Activated CD8-positive, alpha-beta T cell treated with anti-CD3 and anti-CD28 coated beads for 36 hours (primary cell): ENCODE data around the gene KIF26B. TPM values are rescaled to one million over a fixed set of nuclear protein-coding genes. Genes with fewer than 3 reads are reported as not detected.

Source experiments
- ATAC-seq: fragments of 200-7000 bp; cut with Tn5 transposase; one replicate; pipeline ENCODE4 v1.10.0; 2021; ENCODE audit warnings: mild to moderate bottlenecking, moderate library complexity
- CTCF ChIA-PET: fragments of 350-600 bp; sonication (Branson Sonifier 250); formaldehyde crosslinking; loops from one replicate; lab custom pipeline; 2021; ENCODE audit warnings: antibody characterized with exemption; lab: Charles Lee
- POLR2A ChIA-PET: fragments of 350-600 bp; sonication (Branson Sonifier 250); formaldehyde crosslinking; loops from one replicate; lab custom pipeline; 2021; ENCODE audit warnings: antibody characterized with exemption; lab: Charles Lee
- DNase-seq: peaks from one replicate; pipeline ENCODE4 v3.0.0-alpha.2; 2020
- H3K27ac Mint-ChIP-seq: one replicate; pipeline ENCODE4 v1.8.0; 2021; ENCODE audit warnings: mild to moderate bottlenecking, mixed read lengths
- H3K27me3 Mint-ChIP-seq: one replicate; pipeline ENCODE4 v1.8.0; 2021; ENCODE audit warnings: mixed read lengths
- H3K36me3 Mint-ChIP-seq: one replicate; pipeline ENCODE4 v1.8.0; 2021; ENCODE audit warnings: low read depth, mixed read lengths
- H3K4me1 Mint-ChIP-seq: one replicate; pipeline ENCODE4 v1.8.0; 2021; ENCODE audit warnings: low read depth, mixed read lengths
- H3K4me3 Mint-ChIP-seq: one replicate; pipeline ENCODE4 v1.8.0; 2021; ENCODE audit warnings: mild to moderate bottlenecking, moderate library complexity, mixed read lengths
- H3K9me3 Mint-ChIP-seq: one replicate; pipeline ENCODE4 v1.8.0; 2021; ENCODE audit warnings: mixed read lengths
- intact Hi-C: fragments of 100-400 bp; cut with micrococcal nuclease; formaldehyde crosslinking; loops from one replicate; pipeline ENCODE4 v1.10.0; 2022
- total RNA-seq, 2 experiments: library from RNA; stranded (reverse); gene quantifications; one replicate each; pipeline ENCODE4 v1.2.3, GENCODE V29; 2021
- TF ChIP-seq, protein P1 (sequence below): fragments of 200-600 bp; IDR thresholded peaks from one replicate; pipeline ENCODE4 v1.8.0; 2022; ENCODE audit warnings: antibody characterized with exemption, mild to moderate bottlenecking

The KIF26B gene
- total RNA-seq, 2 experiments from 2014 or later: 0.16 TPM

DNA sequence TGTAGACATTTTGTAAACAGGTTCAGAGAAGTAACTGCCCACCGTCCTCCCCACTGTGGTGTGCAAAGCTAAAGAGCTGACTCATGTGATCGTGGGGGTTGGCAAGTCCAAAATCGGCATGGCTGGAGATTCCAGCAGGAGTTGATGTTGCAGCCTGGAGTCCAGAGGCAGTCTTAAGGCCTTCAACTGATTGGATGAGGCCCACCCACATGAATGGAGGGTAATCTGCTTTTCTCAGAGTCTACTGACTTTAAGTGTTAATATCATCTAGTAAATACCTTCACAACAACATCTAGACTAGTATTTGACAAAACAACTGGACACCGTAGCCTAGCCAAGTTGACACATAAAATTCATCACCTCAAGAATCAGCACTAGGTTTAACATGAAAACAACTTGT lies 281.6 kb downstream of the KIF26B start:
- no peaks in the 10 kb centered on the region for H3K9me3 Mint-ChIP-seq
- TF ChIP-seq, protein P1, sequence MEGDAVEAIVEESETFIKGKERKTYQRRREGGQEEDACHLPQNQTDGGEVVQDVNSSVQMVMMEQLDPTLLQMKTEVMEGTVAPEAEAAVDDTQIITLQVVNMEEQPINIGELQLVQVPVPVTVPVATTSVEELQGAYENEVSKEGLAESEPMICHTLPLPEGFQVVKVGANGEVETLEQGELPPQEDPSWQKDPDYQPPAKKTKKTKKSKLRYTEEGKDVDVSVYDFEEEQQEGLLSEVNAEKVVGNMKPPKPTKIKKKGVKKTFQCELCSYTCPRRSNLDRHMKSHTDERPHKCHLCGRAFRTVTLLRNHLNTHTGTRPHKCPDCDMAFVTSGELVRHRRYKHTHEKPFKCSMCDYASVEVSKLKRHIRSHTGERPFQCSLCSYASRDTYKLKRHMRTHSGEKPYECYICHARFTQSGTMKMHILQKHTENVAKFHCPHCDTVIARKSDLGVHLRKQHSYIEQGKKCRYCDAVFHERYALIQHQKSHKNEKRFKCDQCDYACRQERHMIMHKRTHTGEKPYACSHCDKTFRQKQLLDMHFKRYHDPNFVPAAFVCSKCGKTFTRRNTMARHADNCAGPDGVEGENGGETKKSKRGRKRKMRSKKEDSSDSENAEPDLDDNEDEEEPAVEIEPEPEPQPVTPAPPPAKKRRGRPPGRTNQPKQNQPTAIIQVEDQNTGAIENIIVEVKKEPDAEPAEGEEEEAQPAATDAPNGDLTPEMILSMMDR: no peak
- no peak overlapping the region for H3K27ac Mint-ChIP-seq
- H3K36me3 Mint-ChIP-seq: no peaks in the 10 kb centered on the region
- H3K27me3 Mint-ChIP-seq: peaks cover 19% of the 10 kb centered on the region
- DNase-seq: no peak
- intact Hi-C loops: no loop called here
- no peak overlapping the region for H3K4me3 Mint-ChIP-seq
- ChIA-PET POLR2A (no interaction called here), CTCF (interaction anchor here (1.3 kb wide), 1 partner anchor 52 kb away, joined by 3 read pairs; no protein-coding TSS in a partner anchor)
- peaks cover 1% of the 10 kb centered on the region for H3K4me1 Mint-ChIP-seq
- ATAC-seq: no peak

DNA sequence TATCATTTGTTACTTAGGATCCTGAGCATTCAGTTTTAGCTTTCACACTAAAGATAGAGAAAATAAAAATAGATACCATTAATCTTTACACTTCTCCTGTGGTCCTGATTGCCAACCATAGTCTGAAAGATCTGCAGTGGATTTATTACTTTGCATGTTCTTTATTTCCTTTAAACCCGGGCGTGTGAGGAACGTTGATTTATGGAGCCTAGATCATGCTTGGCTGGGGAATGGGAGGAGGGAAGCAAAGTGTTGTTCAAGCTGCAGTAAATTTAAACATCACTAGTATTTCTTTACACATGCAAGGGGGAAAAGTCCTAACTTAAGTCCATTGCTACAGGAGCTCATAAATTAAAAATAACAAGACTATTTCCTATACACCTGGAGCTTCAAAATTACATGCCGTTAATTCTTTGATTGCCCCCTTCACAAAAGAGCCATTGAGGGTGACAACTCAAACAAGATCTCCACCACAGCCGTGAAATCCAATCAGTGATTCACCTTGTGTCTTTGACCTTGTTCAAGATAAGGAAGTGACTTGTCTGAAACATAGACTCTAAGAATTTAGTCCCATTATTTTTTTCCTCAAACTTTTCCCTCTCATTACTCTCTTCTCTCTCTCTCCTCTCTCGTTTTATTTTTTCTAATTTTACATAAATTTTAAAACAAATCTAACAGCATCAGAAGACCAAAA lies 282.7 kb downstream of the KIF26B start:
- Mint-ChIP-seq H3K27ac (no peak overlapping the region), H3K4me1 (peaks cover 5% of the 10 kb centered on the region), H3K4me3 (no peak overlapping the region), H3K27me3 (peaks cover 21% of the 10 kb centered on the region), H3K9me3 (no peaks in the 10 kb centered on the region), H3K36me3 (no peaks in the 10 kb centered on the region)
- TF ChIP-seq, protein P1: no peak
- CTCF ChIA-PET: interaction anchor here (1.3 kb wide), 1 partner anchor 53 kb away, joined by 3 read pairs; no protein-coding TSS in a partner anchor
- POLR2A ChIA-PET: no interaction called here
- DNase-seq (no peak), ATAC-seq (no peak)
- intact Hi-C loops: no loop called here

DNA sequence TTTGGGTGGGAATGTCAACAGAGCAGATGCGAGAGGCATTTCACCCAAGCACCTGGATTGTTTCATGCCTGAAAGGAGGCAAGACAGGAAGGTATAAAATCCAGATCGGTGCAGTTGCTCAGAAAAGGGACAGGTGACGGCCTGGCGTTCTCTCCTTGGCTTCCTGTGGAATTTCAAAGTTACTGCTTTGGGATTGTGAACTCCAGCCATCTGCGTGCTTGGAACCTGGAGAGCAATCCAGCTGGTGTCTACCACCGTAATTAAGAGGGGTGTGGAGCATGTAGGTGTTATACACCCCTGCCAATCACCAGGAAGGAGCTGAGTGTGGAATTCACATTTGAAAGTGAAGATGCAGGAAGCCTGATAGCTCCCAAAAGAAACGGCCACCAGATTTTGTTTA lies 286.1 kb downstream of the KIF26B start:
- Mint-ChIP-seq H3K36me3 (no peaks in the 10 kb centered on the region), H3K9me3 (no peaks in the 10 kb centered on the region), H3K4me1 (peaks cover 5% of the 10 kb centered on the region), H3K27ac (no peak overlapping the region), H3K27me3 (peaks cover 21% of the 10 kb centered on the region), H3K4me3 (no peak overlapping the region)
- intact Hi-C loops: no loop called here
- POLR2A ChIA-PET: no interaction called here
- TF ChIP-seq, protein P1: no peak
- CTCF ChIA-PET: no interaction called here
- ATAC-seq (no peak), DNase-seq (no peak)

DNA sequence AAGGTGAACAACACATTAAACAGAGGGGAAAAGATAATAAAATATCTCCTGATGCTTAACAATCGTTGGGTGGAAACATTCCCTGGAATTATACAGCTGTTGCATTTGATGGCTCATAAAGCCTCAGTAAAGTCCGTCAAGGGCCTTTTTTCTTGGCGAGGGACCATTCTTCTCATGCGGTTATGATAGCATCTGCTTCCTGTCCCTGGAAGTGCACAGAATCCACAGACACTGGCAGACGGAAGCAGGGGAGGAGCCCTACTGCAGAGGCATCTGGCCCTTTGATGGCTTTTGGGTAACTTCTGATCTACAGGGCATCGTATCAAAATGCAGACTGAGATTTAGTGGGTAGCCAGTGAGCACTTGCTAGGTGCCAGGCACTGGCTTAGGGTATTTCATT lies 286.9 kb downstream of the KIF26B start:
- Mint-ChIP-seq H3K4me1 (peaks cover 5% of the 10 kb centered on the region), H3K27me3 (peaks cover 21% of the 10 kb centered on the region), H3K36me3 (no peaks in the 10 kb centered on the region), H3K9me3 (no peaks in the 10 kb centered on the region), H3K27ac (no peak overlapping the region), H3K4me3 (no peak overlapping the region)
- POLR2A ChIA-PET: no interaction called here
- DNase-seq (no peak), ATAC-seq (no peak)
- CTCF ChIA-PET: no interaction called here
- intact Hi-C loops: no loop called here
- TF ChIP-seq, protein P1: no peak

DNA sequence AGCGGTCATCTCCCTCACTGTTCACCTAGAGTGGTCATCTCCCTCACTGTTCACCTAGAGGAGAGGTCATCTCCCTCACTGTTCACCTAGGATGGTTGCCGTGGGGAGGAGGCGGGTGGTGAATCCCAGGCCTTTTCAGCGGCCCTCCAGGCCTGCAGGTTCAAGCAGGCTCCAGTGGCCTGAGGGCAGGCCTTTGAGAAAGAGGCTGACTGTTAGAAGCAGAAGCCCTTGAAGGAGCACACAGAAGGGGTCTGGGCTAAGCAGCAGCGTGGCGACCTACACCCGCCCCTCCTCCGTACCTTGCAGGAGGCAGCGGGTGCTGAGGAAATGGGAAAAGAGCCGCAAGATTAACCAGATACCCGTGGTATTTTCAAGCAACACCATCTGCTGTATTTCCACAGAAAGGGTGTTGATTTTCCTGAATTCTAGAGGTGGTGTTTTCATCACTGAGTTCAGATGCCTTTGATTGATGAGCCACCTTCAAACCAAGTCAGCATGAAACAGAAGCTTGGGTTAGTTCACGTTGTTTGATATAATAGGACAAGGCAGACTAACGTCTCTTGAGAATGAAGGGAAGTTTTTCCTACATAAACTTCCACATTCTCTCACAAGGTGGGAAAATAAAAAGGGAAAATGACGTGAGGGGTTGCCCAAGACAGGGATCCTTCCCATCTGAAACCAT lies 289.5 kb downstream of the KIF26B start:
- ATAC-seq (no peak), DNase-seq (no peak)
- Mint-ChIP-seq H3K4me1 (peaks cover 5% of the 10 kb centered on the region), H3K9me3 (no peaks in the 10 kb centered on the region), H3K27ac (no peak overlapping the region), H3K4me3 (no peak overlapping the region), H3K36me3 (no peaks in the 10 kb centered on the region), H3K27me3 (peaks cover 12% of the 10 kb centered on the region)
- TF ChIP-seq, protein P1: no peak
- CTCF ChIA-PET: no interaction called here
- POLR2A ChIA-PET: no interaction called here
- intact Hi-C loops: no loop called here
